SU-DHL-6 (cell line): Measurements from ENCODE around the gene ARHGAP5.

Experiments used
- H2AFZ ChIP-seq: fragments of 200-600 bp; sonication (generic); 2 replicates; pipeline ENCODE4 v1.6.1; 2014; ENCODE audit warnings: low read depth, mild to moderate bottlenecking, moderate library complexity, mixed read lengths, antibody characterized with exemption, low read length; ENCODE audit not compliant: severe bottlenecking
- H3F3A ChIP-seq: fragments of 200-600 bp; shearing (Covaris generic); 2 replicates; pipeline ENCODE4 v1.6.0; 2016; ENCODE audit warnings: antibody characterized with exemption, mild to moderate bottlenecking; ENCODE audit not compliant: insufficient read depth
- H3K27ac ChIP-seq: fragments of 200-600 bp; sonication (generic); 2 replicates; pipeline ENCODE4 v1.5.1; 2016; ENCODE audit warnings: low read depth, mild to moderate bottlenecking, low read length, moderate library complexity, mixed read lengths
- H3K27me3 ChIP-seq: fragments of 200-600 bp; sonication (generic), shearing (Covaris generic); 2 replicates; pipeline ENCODE4 v1.6.0; 2014; ENCODE audit warnings: mild to moderate bottlenecking, low read length
- H3K36me3 ChIP-seq: fragments of 200-600 bp; sonication (generic); 2 replicates; pipeline ENCODE4 v1.6.1; 2014; ENCODE audit warnings: mild to moderate bottlenecking, low read length, mixed read lengths
- H3K4me2 ChIP-seq: fragments of 300-600, 200-600 bp; shearing (Covaris generic), sonication (generic); 2 replicates; pipeline ENCODE4 v1.6.0; 2014; ENCODE audit warnings: low read length, low read depth, mild to moderate bottlenecking; ENCODE audit not compliant: poor library complexity, severe bottlenecking
- H3K4me3 ChIP-seq: fragments of 200-600 bp; sonication (generic); 2 replicates; pipeline ENCODE4 v1.5.1; 2014; ENCODE audit warnings: antibody characterized with exemption, low read length, mild to moderate bottlenecking, mixed read lengths; ENCODE audit not compliant: insufficient read depth, poor library complexity, severe bottlenecking
- H3K79me2 ChIP-seq: fragments of 200-600 bp; sonication (generic); 2 replicates; pipeline ENCODE4 v1.6.1; 2014; ENCODE audit warnings: mild to moderate bottlenecking, low read length, moderate library complexity; ENCODE audit not compliant: insufficient read depth
- H3K9ac ChIP-seq: fragments of 200-600 bp; sonication (generic); 2 replicates; pipeline ENCODE4 v1.7.0; 2014; ENCODE audit warnings: mild to moderate bottlenecking, low read length
- H3K9me2 ChIP-seq: fragments of 200-600 bp; sonication (generic); replicated peaks from 2 replicates; pipeline ENCODE4 v1.6.1; 2014; ENCODE audit warnings: low read length; ENCODE audit not compliant: insufficient read depth
- H3K9me3 ChIP-seq: fragments of 200-600 bp; sonication (generic); 2 replicates; pipeline ENCODE4 v1.6.1; 2014; ENCODE audit warnings: low read length, mixed read lengths; ENCODE audit not compliant: insufficient read depth
- H4K20me1 ChIP-seq: fragments of 200-600 bp; sonication (generic); 2 replicates; pipeline ENCODE4 v1.6.1; 2014; ENCODE audit warnings: low read depth, mild to moderate bottlenecking, antibody characterized with exemption, low read length, moderate library complexity, mixed read lengths
- CTCF ChIP-seq: fragments of 200-600 bp; sonication (generic); IDR thresholded peaks from one replicate; pipeline ENCODE4 v1.5.1; 2017; ENCODE audit warnings: antibody characterized with exemption, mild to moderate bottlenecking, low read length, moderate library complexity; ENCODE audit not compliant: insufficient read depth, poor library complexity, severe bottlenecking
- EZH2phosphoT487 ChIP-seq: fragments of 200-600 bp; sonication (generic), shearing (Covaris generic); conservative IDR thresholded peaks from 2 replicates; pipeline ENCODE4 v1.6.1; 2018; ENCODE audit warnings: mild to moderate bottlenecking, antibody characterized with exemption, low read length, moderate library complexity, mixed read lengths

The ARHGAP5 gene

GRCh38 chr14:32102152-32102787 lies 25.2 kb downstream of the ARHGAP5 start:
- Histone ChIP-seq H3K9me2 (no peaks in the 10 kb centered on the region), H2AFZ (no peak overlapping the region), H3K79me2 (no peaks in the 10 kb centered on the region), H3F3A (no peaks in the 10 kb centered on the region), H4K20me1 (0 out of 2 replicates have a peak, but pooled peaks cover 18% of the 10 kb centered on the region), H3K27me3 (no peaks in the 10 kb centered on the region), H3K4me2 (no peak overlapping the region), H3K36me3 (no peaks in the 10 kb centered on the region), H3K27ac (no peak overlapping the region), H3K9ac (no peak overlapping the region), H3K4me3 (no peak overlapping the region), H3K9me3 (no peaks in the 10 kb centered on the region)
- TF ChIP-seq CTCF (no peak), EZH2phosphoT487 (no peak)

GRCh38 chr14:32102968-32103367 lies 25.9 kb downstream of the ARHGAP5 start:
- Histone ChIP-seq H3K36me3 (no peaks in the 10 kb centered on the region), H3K9ac (no peak overlapping the region), H3K4me2 (no peak overlapping the region), H3K27ac (no peak overlapping the region), H3K9me3 (no peaks in the 10 kb centered on the region), H2AFZ (no peak overlapping the region), H3F3A (no peaks in the 10 kb centered on the region), H3K79me2 (no peaks in the 10 kb centered on the region), H3K9me2 (no peaks in the 10 kb centered on the region), H4K20me1 (0 out of 2 replicates have a peak, but pooled peaks cover 14% of the 10 kb centered on the region), H3K4me3 (no peak overlapping the region), H3K27me3 (no peaks in the 10 kb centered on the region)
- TF ChIP-seq CTCF (no peak), EZH2phosphoT487 (no peak)

DNA sequence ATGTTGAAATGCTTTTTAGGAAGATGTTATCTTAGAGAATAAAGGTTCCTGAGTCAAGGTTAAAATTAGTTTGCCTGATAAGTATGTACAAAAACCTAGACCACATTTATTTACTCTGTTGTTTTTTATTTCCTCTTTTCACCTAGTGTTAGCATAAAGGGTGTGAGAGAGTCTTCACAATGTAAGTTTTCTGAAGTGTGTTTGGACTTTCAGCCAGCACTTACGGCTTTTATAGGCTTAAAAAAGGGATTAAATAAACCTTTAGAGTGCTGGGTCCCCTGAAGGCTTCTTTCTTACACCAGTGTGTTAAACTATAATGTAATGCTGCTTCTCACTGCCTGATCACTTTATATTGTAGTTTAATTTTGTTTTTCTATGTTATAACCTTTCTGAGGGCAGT lies 27.2 kb downstream of the ARHGAP5 start:
- no peak overlapping the region for H3K4me3 ChIP-seq
- no peaks in the 10 kb centered on the region for H3K36me3 ChIP-seq
- no peak overlapping the region for H2AFZ ChIP-seq
- H3K27ac ChIP-seq, result no peak overlapping the region
- H3F3A ChIP-seq, result no peaks in the 10 kb centered on the region
- TF ChIP-seq EZH2phosphoT487 (no peak), CTCF (no peak)
- H3K9ac ChIP-seq, result no peak overlapping the region
- H3K9me3 ChIP-seq, result no peaks in the 10 kb centered on the region
- 0 out of 2 replicates have a peak, but pooled peaks cover 14% of the 10 kb centered on the region for H4K20me1 ChIP-seq
- H3K4me2 ChIP-seq, result no peak overlapping the region
- H3K27me3 ChIP-seq, result no peaks in the 10 kb centered on the region
- H3K9me2 ChIP-seq, result no peaks in the 10 kb centered on the region
- H3K79me2 ChIP-seq, result no peaks in the 10 kb centered on the region
